H1 (cell line): ENCODE data around the gene ADARB2. TPM values are rescaled to one million over a fixed set of nuclear protein-coding genes. Genes with fewer than 3 reads are reported as not detected.

Source experiments
- BACH1 ChIP-seq: IDR thresholded peaks from 2 replicates; pipeline ENCODE4 v1.6.1; 2012; ENCODE audit warnings: low read length, improper control_type of control experiment
- EZH2 ChIP-seq: fragments of 200-600 bp; sonication (generic); IDR thresholded peaks from 2 replicates; pipeline ENCODE4 v1.7.1; 2012; ENCODE audit warnings: low read depth, mild to moderate bottlenecking, moderate library complexity, low read length, inconsistent platforms; ENCODE audit not compliant: severe bottlenecking
- NANOG ChIP-seq: IDR thresholded peaks from 2 replicates; pipeline ENCODE4 v1.6.1; 2011; ENCODE audit warnings: low read length, low read depth, mild to moderate bottlenecking, inconsistent platforms; ENCODE audit not compliant: insufficient read depth, poor library complexity, severe bottlenecking
- NRF1 ChIP-seq: IDR thresholded peaks from 2 replicates; pipeline ENCODE4 v1.6.1; 2011; ENCODE audit warnings: mild to moderate bottlenecking, low read depth, low read length, improper control_type of control experiment
- PHF8 ChIP-seq: fragments of 200-600 bp; sonication (generic); conservative IDR thresholded peaks from 2 replicates; pipeline ENCODE4 v1.7.1; 2012; ENCODE audit warnings: low read depth, mild to moderate bottlenecking, inconsistent platforms, low read length, moderate library complexity
- POU5F1 ChIP-seq: IDR thresholded peaks from 2 replicates; pipeline ENCODE4 v1.6.1; 2011; ENCODE audit warnings: low read depth, mild to moderate bottlenecking, low read length, moderate library complexity
- RAD21 ChIP-seq, 2 experiments: IDR thresholded peaks in 1 of 2; conservative IDR thresholded peaks in 1 of 2; 2 replicates each; pipeline ENCODE4 v1.6.1; 2011; ENCODE audit warnings: low read depth in 2 of 2, low read length in 2 of 2, improper control_type of control experiment in 1 of 2, inconsistent platforms in 1 of 2, mild to moderate bottlenecking in 1 of 2, moderate library complexity in 1 of 2
- RFX5 ChIP-seq: IDR thresholded peaks from 2 replicates; pipeline ENCODE4 v1.6.1; 2011; ENCODE audit warnings: low read depth, low read length, improper control_type of control experiment, borderline replicate concordance
- RXRA ChIP-seq: IDR thresholded peaks from 2 replicates; pipeline ENCODE4 v1.6.1; 2011; ENCODE audit warnings: low read depth, mild to moderate bottlenecking, low read length, moderate library complexity; ENCODE audit not compliant: insufficient read depth
- SAP30 ChIP-seq: fragments of 300-600 bp; sonication (generic); IDR thresholded peaks from 2 replicates; pipeline ENCODE4 v1.7.1; 2012; ENCODE audit warnings: low read length, moderate library complexity, mild to moderate bottlenecking, inconsistent platforms; ENCODE audit not compliant: insufficient read depth, insufficient replicate concordance
- polyA plus RNA-seq, 7 experiments: library from polyadenylated mRNA; depleted of rRNA in 3 of 7; stranded (reverse) in 5 of 7; unstranded in 2 of 7; fragments of >200 nt in 5 of 7; fragments of 200-250 nt in 2 of 7; gene quantifications; 1 replicate in 5 of 7; 2 replicates in 1 of 7; 4 replicates in 1 of 7; pipeline versions ENCODE4 v1.2.1 to v1.2.3, GENCODE V29; 2011 to 2013; ENCODE audit warnings: missing spikeins in 2 of 7, mixed read lengths in 2 of 7
- total RNA-seq: library from RNA; stranded (reverse); fragmentation: NEBNext Ultra II Directional; extraction: Animal tissue kit (Norgen Biotek cat#: 25700); gene quantifications from 2 replicates; pipeline ENCODE4 v1.2.1, GENCODE V29; 2021
- TF ChIP-seq, protein P1 (sequence below): fragments of 300-600 bp; sonication (generic); IDR thresholded peaks from 2 replicates; pipeline ENCODE4 v1.7.1; 2012; ENCODE audit warnings: low read length, moderate library complexity, mild to moderate bottlenecking, inconsistent platforms; ENCODE audit not compliant: insufficient replicate concordance

Gene ADARB2
- total and polyA plus RNA-seq, 2 of the 8 experiments (the other 6 are each of a cell fraction or from before 2014, with no cell fraction given): 2.2 to 2.8 TPM

GRCh38 chr10:1678084-1678483 lies 59.2 kb downstream of the ADARB2 start (continued):
- TF ChIP-seq, protein P1, sequence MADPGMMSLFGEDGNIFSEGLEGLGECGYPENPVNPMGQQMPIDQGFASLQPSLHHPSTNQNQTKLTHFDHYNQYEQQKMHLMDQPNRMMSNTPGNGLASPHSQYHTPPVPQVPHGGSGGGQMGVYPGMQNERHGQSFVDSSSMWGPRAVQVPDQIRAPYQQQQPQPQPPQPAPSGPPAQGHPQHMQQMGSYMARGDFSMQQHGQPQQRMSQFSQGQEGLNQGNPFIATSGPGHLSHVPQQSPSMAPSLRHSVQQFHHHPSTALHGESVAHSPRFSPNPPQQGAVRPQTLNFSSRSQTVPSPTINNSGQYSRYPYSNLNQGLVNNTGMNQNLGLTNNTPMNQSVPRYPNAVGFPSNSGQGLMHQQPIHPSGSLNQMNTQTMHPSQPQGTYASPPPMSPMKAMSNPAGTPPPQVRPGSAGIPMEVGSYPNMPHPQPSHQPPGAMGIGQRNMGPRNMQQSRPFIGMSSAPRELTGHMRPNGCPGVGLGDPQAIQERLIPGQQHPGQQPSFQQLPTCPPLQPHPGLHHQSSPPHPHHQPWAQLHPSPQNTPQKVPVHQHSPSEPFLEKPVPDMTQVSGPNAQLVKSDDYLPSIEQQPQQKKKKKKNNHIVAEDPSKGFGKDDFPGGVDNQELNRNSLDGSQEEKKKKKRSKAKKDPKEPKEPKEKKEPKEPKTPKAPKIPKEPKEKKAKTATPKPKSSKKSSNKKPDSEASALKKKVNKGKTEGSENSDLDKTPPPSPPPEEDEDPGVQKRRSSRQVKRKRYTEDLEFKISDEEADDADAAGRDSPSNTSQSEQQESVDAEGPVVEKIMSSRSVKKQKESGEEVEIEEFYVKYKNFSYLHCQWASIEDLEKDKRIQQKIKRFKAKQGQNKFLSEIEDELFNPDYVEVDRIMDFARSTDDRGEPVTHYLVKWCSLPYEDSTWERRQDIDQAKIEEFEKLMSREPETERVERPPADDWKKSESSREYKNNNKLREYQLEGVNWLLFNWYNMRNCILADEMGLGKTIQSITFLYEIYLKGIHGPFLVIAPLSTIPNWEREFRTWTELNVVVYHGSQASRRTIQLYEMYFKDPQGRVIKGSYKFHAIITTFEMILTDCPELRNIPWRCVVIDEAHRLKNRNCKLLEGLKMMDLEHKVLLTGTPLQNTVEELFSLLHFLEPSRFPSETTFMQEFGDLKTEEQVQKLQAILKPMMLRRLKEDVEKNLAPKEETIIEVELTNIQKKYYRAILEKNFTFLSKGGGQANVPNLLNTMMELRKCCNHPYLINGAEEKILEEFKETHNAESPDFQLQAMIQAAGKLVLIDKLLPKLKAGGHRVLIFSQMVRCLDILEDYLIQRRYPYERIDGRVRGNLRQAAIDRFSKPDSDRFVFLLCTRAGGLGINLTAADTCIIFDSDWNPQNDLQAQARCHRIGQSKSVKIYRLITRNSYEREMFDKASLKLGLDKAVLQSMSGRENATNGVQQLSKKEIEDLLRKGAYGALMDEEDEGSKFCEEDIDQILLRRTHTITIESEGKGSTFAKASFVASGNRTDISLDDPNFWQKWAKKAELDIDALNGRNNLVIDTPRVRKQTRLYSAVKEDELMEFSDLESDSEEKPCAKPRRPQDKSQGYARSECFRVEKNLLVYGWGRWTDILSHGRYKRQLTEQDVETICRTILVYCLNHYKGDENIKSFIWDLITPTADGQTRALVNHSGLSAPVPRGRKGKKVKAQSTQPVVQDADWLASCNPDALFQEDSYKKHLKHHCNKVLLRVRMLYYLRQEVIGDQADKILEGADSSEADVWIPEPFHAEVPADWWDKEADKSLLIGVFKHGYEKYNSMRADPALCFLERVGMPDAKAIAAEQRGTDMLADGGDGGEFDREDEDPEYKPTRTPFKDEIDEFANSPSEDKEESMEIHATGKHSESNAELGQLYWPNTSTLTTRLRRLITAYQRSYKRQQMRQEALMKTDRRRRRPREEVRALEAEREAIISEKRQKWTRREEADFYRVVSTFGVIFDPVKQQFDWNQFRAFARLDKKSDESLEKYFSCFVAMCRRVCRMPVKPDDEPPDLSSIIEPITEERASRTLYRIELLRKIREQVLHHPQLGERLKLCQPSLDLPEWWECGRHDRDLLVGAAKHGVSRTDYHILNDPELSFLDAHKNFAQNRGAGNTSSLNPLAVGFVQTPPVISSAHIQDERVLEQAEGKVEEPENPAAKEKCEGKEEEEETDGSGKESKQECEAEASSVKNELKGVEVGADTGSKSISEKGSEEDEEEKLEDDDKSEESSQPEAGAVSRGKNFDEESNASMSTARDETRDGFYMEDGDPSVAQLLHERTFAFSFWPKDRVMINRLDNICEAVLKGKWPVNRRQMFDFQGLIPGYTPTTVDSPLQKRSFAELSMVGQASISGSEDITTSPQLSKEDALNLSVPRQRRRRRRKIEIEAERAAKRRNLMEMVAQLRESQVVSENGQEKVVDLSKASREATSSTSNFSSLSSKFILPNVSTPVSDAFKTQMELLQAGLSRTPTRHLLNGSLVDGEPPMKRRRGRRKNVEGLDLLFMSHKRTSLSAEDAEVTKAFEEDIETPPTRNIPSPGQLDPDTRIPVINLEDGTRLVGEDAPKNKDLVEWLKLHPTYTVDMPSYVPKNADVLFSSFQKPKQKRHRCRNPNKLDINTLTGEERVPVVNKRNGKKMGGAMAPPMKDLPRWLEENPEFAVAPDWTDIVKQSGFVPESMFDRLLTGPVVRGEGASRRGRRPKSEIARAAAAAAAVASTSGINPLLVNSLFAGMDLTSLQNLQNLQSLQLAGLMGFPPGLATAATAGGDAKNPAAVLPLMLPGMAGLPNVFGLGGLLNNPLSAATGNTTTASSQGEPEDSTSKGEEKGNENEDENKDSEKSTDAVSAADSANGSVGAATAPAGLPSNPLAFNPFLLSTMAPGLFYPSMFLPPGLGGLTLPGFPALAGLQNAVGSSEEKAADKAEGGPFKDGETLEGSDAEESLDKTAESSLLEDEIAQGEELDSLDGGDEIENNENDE: no peak
- TF ChIP-seq NRF1: no peak
- TF ChIP-seq RFX5: no peak
- no peak for TF ChIP-seq EZH2
- TF ChIP-seq PHF8: no peak
- no peak for TF ChIP-seq NANOG
- TF ChIP-seq POU5F1: no peak
- no peak for TF ChIP-seq RXRA
- no peak for TF ChIP-seq BACH1
- no peak for TF ChIP-seq RAD21 (IDR thresholded peaks at IDR 0.05 in 1 of 2, conservative IDR thresholded peaks at IDR 0.05 in 1 of 2; ENCODE audit: low read depth in 2 of 2, low read length in 2 of 2)
- no peak for TF ChIP-seq SAP30
